Activated CD8-positive, alpha-beta memory T cell treated with anti-CD3 and anti-CD28 coated beads for 48 hours (primary cell): ENCODE results near the gene POPDC3.
"Not testable (repeated sequence)": the region's sequence is repeated elsewhere in the genome, so short reads cannot be mapped to it uniquely, and the experiment has no call there.

Experiments
- DNase-seq, 3 experiments: peaks; one replicate each; pipeline ENCODE4 v3.0.0-alpha.2; 2020; ENCODE audit warnings: low read depth in 2 of 3, low spot score in 2 of 3

The POPDC3 gene

DNA sequence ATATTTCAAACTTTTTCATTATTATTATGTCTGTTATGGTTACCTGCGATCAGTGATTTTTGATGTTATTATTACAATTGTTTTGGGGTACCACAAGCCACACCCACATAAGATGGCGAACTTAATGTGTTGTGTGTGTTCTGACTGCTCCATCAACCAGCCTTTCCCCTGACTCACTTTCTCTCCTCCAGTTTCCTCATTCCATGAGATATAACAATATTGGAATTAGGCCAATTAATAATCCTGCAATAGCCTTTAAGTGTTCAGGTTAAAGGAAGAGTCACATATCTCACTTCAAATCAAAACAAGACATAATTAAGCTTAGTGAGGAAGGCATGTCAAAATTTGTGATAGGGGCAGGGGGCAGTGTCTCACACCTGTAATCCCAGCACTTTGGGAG is 16.3 kb upstream of the POPDC3 start:
- DNase-seq: no peak

DNA sequence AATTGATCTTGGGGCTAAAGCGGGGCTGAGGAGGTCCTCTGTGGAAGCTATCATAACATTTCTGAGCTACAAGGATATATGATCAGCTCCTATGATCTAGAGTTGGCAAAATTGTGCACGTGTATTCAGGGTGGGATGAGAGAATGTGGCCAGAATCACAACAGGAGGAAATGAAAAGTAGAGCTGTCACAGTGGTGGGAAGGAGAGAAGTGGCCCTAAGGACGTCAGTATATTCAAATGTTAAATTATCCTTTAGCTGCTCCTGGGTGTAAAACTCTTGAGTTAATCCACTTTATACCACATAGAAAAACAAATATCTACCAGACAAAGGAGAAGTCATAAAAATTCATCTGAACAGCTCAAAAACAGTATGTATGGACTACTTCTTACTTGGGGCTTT is 14.8 kb upstream of the POPDC3 start:
- DNase-seq: no peak

DNA sequence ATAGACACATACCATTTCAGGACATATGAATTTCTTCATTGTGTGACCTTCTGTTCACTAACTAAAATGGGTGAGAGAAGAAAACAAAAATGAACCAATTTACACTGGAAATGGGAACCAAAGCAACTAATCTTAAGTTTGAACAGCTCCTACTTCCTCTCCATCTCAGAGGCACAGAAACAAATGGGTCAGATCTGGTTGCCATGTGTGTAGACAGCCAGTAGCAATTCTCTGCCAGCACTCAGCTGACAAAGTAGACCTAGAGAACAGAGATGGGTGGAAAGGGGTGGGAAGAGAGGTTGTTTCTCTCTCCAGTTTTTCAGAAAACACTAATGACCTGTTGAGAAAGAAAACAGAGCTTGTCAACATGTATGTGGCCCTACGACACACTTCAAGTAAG is 14.3 kb upstream of the POPDC3 start:
- no peak for DNase-seq

DNA sequence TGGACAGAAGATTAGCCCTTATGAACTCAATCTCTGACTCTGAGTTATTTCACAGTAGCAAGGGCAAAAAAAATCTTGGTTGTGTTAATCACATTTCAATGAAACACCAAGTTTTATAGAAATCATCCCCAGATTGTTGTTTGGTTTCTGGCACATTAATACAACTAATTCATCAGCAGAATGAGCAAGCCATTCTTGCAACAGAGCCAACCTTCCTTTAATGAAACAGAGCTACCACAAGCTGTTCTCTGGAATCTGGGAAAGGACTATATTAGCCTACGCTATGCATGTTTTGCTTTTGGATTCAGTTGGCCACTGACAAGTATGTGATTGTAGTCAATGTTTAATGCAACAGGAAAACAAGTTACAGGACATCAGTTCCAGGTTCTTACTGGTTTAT is 13.8 kb upstream of the POPDC3 start:
- DNase-seq: no peak

DNA sequence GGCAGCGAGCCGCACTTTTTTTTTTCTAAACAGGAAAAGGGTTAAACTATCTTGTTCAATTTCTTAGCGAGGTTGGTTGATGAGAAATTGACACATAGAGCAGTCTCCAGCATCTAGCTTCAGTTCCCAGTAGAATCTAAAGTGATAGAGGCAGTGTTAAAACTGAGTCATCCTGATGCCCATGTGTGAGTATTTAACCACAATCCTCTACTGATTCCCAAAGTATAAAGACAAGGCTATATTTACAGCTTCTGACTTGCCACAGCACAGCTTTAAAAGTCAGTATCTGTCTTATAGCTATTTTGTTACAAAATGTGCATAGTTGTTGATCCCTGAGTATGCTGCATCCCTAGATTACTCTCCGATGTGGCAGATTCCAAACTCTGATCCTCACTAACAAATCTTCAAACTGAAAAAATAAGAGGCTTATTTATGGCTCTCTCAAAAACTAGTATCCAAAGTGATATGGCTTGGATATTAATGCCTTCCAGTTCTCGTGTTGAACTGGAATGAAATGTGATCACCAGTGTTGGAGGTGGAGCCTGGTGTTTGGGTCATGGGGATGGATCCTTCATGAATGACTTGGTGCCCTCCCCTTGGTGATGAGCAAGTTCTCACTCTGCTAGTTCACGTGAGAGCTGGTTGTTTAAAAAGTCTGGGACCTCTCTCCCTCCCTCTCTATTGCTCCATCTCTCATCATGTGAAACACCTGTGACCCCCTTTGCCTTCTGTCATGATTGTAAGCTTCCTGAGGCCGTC is 13.1 kb upstream of the POPDC3 start:
- no peak for DNase-seq

DNA sequence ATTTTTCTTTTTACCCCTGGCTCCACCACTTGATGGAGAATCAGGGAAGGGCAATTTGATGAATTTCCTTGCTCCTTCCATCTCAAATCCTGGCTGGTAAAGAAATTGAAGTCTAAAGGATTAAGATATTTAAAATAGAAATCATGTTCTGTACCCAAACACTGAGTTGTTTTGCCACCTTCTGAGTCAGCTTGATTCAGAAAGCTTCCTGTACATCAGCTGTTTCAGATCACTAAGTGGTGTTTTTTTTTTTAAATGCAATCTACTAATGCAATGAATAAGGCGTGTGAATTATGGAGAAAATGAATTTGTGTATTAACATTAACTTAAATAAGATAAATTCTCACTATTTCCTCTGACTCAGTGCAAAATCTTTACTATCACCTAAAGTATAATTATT is 11.5 kb upstream of the POPDC3 start:
- DNase-seq: no peak

- DNase-seq: no peak
These were observed 9.4 kb upstream of the POPDC3 start for GRCh38 chr6:105189026-105189820.

DNA sequence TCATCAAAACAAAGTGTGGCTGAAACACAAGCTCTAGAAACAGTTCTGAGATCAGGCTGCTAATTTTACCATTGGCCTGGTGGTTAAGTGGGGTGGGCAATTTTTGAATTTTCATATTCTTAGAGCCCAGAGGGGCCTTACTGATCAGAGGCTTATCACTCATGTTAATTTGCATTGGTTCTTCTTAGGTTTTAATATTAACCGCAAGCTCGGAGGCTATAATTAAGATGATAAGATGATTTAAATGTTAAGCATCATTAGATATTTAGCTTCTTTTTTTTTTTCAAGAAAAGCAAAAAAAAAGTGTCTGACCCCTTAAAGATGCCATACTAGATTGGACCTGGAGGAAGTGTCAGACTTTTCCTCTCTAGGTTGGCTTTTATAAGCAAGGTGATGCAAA is 8.4 kb upstream of the POPDC3 start:
- no peak for DNase-seq

DNA sequence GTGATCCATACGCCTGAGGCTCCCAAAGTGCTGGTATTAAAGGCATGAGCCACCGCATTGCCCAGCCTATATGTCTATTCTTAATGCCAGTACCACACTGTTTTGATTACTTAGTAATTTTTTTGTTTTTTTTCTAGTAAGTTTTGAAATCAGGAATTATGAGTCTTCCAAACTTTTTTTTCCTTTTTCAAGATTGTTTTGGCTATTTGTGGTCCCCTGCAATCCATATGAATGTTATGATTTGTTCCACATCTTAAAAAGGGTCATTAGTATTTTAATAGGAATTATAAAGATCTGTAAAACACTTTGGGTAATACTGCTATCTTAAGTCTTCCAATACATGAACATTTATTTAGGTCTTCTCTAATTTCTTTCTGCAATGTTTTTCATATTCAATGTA is 6.8 kb upstream of the POPDC3 start:
- no peak for DNase-seq

- DNase-seq: no peak
These were observed 5.1 kb upstream of the POPDC3 start for GRCh38 chr6:105184921-105185320.

DNA sequence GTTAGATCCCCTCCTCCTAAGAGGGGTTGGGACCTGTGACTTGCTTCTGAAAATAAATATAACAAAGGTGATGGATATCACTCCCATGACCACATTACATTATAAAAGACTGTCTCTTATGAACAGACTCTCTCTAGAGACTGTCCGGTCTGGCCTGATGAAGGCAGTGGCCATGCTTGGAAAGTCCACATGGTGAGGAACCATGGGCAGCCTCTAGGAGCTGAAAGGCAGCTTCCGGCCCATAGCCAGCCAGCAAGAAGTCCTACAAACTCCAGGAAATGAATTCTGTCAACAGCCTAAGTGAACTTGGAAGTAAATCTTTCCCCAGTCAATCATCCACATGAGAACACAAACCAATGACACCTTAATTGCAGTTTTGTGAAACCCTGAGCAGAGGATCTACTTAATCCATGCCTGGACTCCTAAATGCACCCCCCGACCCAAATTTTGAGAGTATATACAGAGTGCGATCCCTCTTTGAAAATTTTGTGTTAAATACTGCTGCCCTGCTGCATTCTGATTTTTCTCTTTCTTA is 2.2 kb upstream of the POPDC3 start:
- DNase-seq: no peak

GRCh38 chr6:105178636-105179035 is 1.2 kb downstream of the POPDC3 start:
- no peak for DNase-seq

DNA sequence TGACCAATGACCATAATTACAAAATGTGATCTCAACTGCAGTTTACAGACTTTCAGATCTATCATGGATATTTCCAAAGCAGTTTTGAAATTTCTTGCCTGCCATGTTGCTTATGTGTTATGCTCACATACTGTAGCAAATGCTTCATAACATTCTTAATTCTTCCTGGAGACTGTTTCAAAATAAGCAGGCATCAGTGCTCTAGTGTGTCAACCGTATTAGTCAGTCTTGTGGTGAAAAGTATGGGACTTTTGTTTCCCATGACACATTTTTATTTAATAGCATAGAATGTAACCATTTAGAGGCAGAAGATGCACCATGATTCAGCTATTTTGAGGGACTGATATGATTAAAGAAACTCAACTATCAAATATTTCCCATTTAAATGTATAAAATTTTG is 1.7 kb downstream of the POPDC3 start:
- no peak for DNase-seq

DNA sequence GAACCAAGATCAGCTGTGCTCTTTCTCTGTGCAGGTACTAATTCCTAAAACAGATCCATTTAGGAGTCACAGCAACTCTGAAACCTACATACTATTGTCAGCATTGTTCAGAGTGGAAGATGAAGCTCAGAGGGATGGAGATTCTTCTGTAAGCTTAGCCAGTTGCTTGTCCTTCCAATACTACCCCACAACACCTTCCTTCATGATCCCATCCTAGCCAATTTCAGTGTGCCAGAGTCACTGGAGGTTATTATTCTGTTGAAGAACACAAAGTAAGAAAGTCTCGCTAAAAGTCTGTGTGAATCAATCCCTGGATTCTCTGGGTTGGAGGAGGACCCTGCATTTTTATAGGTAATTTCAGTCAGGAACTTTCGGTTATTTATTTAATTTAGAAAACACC is 2.3 kb downstream of the POPDC3 start:
- no peak for DNase-seq

DNA sequence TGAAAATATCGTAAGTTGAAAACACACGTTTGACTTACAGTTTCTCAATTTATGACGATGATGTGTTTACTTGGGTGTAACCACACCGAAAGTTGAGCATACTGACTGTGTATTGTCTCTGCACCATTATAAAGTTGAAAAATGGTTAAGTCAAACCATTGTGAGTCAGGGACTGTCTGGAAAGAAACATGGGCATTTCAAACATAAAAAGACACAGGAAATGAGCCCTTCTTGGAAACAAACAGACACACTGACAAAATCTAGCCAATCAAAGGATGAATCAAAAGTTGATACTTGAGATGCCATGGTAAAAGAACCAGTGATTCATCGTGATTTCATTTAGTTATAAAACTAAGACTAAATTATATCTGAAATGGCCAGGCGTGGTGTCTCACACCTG is 5.3 kb downstream of the POPDC3 start:
- DNase-seq: no peak

DNA sequence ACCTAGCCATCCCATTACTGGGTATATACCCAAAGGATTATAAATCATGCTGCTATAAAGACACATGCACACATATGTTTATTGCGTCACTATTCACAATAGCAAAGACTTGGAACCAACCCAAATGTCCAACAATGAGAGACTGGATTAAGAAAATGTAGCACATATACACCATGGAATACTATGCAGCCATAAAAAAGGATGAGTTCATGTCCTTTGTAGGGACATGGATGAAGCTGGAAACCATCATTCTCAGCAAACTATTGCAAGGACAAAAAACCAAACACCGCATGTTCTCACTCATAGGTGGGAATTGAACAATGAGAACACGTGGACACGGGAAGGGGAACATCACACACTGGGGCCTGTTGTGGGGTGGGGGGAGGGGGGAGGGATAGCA is 7.3 kb downstream of the POPDC3 start:
- DNase-seq: not testable (repeated sequence)

DNA sequence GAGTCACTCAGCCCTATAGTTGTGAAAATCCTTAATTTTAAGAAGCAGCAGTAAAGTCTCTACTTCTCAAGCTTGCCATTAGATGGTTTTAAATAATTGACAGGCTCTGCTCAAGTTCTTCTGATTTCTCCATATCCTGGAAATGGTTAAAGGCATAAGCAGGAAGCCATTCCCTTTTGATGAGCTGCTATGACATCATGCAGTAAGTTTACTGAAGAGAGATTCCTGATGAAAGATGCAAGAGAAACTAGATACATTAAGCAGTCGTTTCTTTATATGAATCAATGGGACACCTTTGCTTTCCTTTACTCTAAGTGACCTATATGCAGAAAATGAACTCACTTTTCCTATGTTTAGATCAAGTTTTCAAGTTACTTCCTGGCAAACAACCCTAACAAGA is 9.8 kb downstream of the POPDC3 start:
- DNase-seq: no peak

GRCh38 chr6:105167914-105168313 is 11.9 kb downstream of the POPDC3 start:
- no peak for DNase-seq

- no peak for DNase-seq
These were observed 15.4 kb downstream of the POPDC3 start for GRCh38 chr6:105164418-105164817.

- DNase-seq: no peak
These were observed 16.6 kb downstream of the POPDC3 start for GRCh38 chr6:105163183-105163582.

- DNase-seq: no peak
These were observed 17.4 kb downstream of the POPDC3 start for GRCh38 chr6:105162377-105162776.

GRCh38 chr6:105161421-105161820 is 18.4 kb downstream of the POPDC3 start:
- no peak for DNase-seq
